Psoas muscle (tissue), 8 donors: ENCODE results near the gene FAM50B. TPM values are rescaled to one million over a fixed set of nuclear protein-coding genes. Genes with fewer than 3 reads are reported as not detected.

Source experiments
- ATAC-seq, 4 donors: fragments of 200-7000 bp; cut with Tn5 transposase; one replicate each; pipeline ENCODE4 v1.9.1; 2020; ENCODE audit warnings: moderate library complexity in 3 of 4, mild to moderate bottlenecking in 2 of 4
- DNase-seq, 2 donors: peaks; one replicate each; pipeline ENCODE4 v3.0.0-alpha.2; 2020
- H3K27ac ChIP-seq: fragments of 200-600 bp; one replicate; pipeline ENCODE4 v1.8.0; 2022
- H3K27me3 ChIP-seq, 3 donors: fragments of 200-600 bp in 1 of 3; one replicate each; pipeline versions ENCODE4 v1.6.1 to v1.8.0; 2013 to 2022; ENCODE audit warnings: low read length in 2 of 3, mild to moderate bottlenecking in 2 of 3, moderate library complexity in 1 of 3; ENCODE audit not compliant: insufficient read depth in 3 of 3
- H3K36me3 ChIP-seq, 2 donors: fragments of 200-600 bp in 1 of 2; one replicate each; pipeline versions ENCODE4 v1.6.1 to v1.8.0; 2013 to 2022; ENCODE audit warnings: low read depth in 1 of 2, mild to moderate bottlenecking in 1 of 2, moderate library complexity in 1 of 2; ENCODE audit not compliant: insufficient read depth in 1 of 2
- H3K4me1 ChIP-seq: fragments of 200-600 bp; one replicate; pipeline ENCODE4 v1.8.0; 2022
- H3K4me3 ChIP-seq: fragments of 200-600 bp; one replicate; pipeline ENCODE4 v1.8.0; 2022; ENCODE audit warnings: mild to moderate bottlenecking
- H3K9me3 ChIP-seq: fragments of 200-600 bp; one replicate; pipeline ENCODE4 v1.8.0; 2022
- CTCF ChIP-seq: fragments of 200-600 bp; IDR thresholded peaks from one replicate; pipeline ENCODE4 v1.8.0; 2022; ENCODE audit warnings: antibody characterized with exemption
- WGBS, 3 donors: extraction: QIAGEN DNeasy Blood & Tissue Kit; methylation state at CpG; one replicate each; pipeline versions ENCODE4 v1.1.6 to v1.1.7; 2013; 5-methylcytosine and 5-hydroxymethylcytosine counted together
- intact Hi-C, 2 donors: fragments of 100-400 bp; cut with DNase I; formaldehyde crosslinking; loops; one replicate each; pipeline versions ENCODE4 v1.11.0 to v1.14.2; 2022
- polyA plus RNA-seq, 3 donors: library from polyadenylated mRNA; stranded (reverse); fragments of 200-250 nt; gene quantifications; one replicate each; pipeline ENCODE4 v1.2.3, GENCODE V29; 2013
- total RNA-seq, 4 donors: library from RNA; stranded (reverse); fragmentation: NEBNext Ultra II Directional in 2 of 4; extraction: Animal tissue kit (Norgen Biotek cat#: 25700) in 2 of 4; gene quantifications; one replicate each; pipeline versions ENCODE4 v1.2.1 to v1.2.4, GENCODE V29; 2021 to 2023
- donor health status: healthy with polysubstance abuse.
- donor health status: DM: no; HTN: no; CAD: no; lungs with moderate emphysema.
- donor health status: Bipolar disorder and iron deficiency.
- donor health status: healthy.
- donor health status: DM: yes; HTN: yes; CAD: no.
- donor health status: DM: no; HTN: no; CAD: no.
- donor health status: DM: no; HTN: no; CAD: no.
- donor health status: DM: yes; HTN: yes; CAD: no.

The FAM50B gene
- total and polyA plus RNA-seq, 7 donors, result 10.1 to 19.6 (median 11.6) TPM

GRCh38 chr6:3811191-3811590 lies 38.0 kb upstream of the FAM50B start:
- WGBS, 3 donors, result 44 to 50% (median 48%) methylated on average over 2 of the region's 2 CpGs
- Histone ChIP-seq H3K27me3 (no peaks in the 10 kb centered on the region), H3K36me3 (no peaks in the 10 kb centered on the region), H3K27ac (no peak overlapping the region), H3K4me1 (peaks cover 35% of the 10 kb centered on the region), H3K9me3 (no peaks in the 10 kb centered on the region), H3K4me3 (no peak overlapping the region)
- TF ChIP-seq CTCF, result no peak
- DNase-seq (no peak), ATAC-seq (no peak)
- intact Hi-C loops, result loop anchor here in 1 of 2 donors (5.0 kb wide), 1 partner anchor 59 kb away; the partner anchor contains the start of gene PXDC1

GRCh38 chr6:3812596-3812995 lies 36.6 kb upstream of the FAM50B start:
- H3K4me1 ChIP-seq, result peaks cover 35% of the 10 kb centered on the region
- no peaks in the 10 kb centered on the region for H3K36me3 ChIP-seq
- WGBS, 3 donors, result 46 to 77% (median 51%) methylated on average over 3 of the region's 3 CpGs
- TF ChIP-seq CTCF, result no peak
- no peak overlapping the region for H3K4me3 ChIP-seq
- H3K27me3 ChIP-seq, result no peaks in the 10 kb centered on the region
- no peak for ATAC-seq
- peak overlapping the region; percentile 51 for H3K27ac ChIP-seq
- no peaks in the 10 kb centered on the region for H3K9me3 ChIP-seq
- intact Hi-C loops, result loop anchor here in 1 of 2 donors (5.0 kb wide), 1 partner anchor 60 kb away; the partner anchor contains the start of gene PXDC1
- DNase-seq, result no peak

- Histone ChIP-seq H3K9me3 (no peaks in the 10 kb centered on the region), H3K4me1 (peaks cover 32% of the 10 kb centered on the region), H3K27me3 (no peaks in the 10 kb centered on the region), H3K27ac (peak overlapping the region; percentile 51), H3K36me3 (no peaks in the 10 kb centered on the region), H3K4me3 (peak overlapping the region; percentile 40)
- WGBS, 3 donors, result 29 to 33% (median 30%) methylated on average over 13 of the region's 13 CpGs
- TF ChIP-seq CTCF, result peak; percentile 6
- intact Hi-C loops, result loop anchor here in 1 of 2 donors (5.0 kb wide), 1 partner anchor 61 kb away; the partner anchor contains the start of gene PXDC1
- DNase-seq, result peak; percentile 70 to 82
- peak; percentile 89 to 94 (median 92) for ATAC-seq
Measured at GRCh38 chr6:3813150-3813780, 35.9 kb upstream of the FAM50B start.

GRCh38 chr6:3813918-3814317 lies 35.3 kb upstream of the FAM50B start:
- TF ChIP-seq CTCF, result no peak
- Histone ChIP-seq H3K4me3 (no peak overlapping the region), H3K27me3 (no peaks in the 10 kb centered on the region), H3K9me3 (no peaks in the 10 kb centered on the region), H3K27ac (no peak overlapping the region), H3K4me1 (peaks cover 26% of the 10 kb centered on the region), H3K36me3 (no peaks in the 10 kb centered on the region)
- intact Hi-C loops, result loop anchor here in 1 of 2 donors (5.0 kb wide), 1 partner anchor 62 kb away; the partner anchor contains the start of gene PXDC1
- no peak for ATAC-seq
- WGBS, 3 donors, result 95 to 97% (median 97%) methylated on average over 15 of the region's 15 CpGs
- DNase-seq, result no peak
